PFSK-1 (cell line): ENCODE data around the gene VWA5A.

Source experiments
- POLR2AphosphoS5 ChIP-seq: IDR thresholded peaks from 2 replicates; pipeline ENCODE4 v1.6.1; 2012; ENCODE audit warnings: low read depth, mild to moderate bottlenecking, control low read depth, low read length, moderate library complexity
- SIN3A ChIP-seq: IDR thresholded peaks from 2 replicates; pipeline ENCODE4 v1.6.1; 2012; ENCODE audit warnings: mild to moderate bottlenecking, low read length, moderate library complexity, borderline replicate concordance; ENCODE audit not compliant: insufficient read depth
- TF ChIP-seq, protein P1 (sequence below), 2 experiments: IDR thresholded peaks; 2 replicates each; pipeline versions ENCODE4 v1.6.1 to v1.8.0; 2011 to 2012; ENCODE audit warnings: low read depth in 2 of 2, low read length in 2 of 2, control low read depth in 1 of 2, inconsistent platforms in 1 of 2, mild to moderate bottlenecking in 1 of 2, moderate library complexity in 1 of 2; ENCODE audit not compliant: insufficient read depth in 1 of 2

DNA sequence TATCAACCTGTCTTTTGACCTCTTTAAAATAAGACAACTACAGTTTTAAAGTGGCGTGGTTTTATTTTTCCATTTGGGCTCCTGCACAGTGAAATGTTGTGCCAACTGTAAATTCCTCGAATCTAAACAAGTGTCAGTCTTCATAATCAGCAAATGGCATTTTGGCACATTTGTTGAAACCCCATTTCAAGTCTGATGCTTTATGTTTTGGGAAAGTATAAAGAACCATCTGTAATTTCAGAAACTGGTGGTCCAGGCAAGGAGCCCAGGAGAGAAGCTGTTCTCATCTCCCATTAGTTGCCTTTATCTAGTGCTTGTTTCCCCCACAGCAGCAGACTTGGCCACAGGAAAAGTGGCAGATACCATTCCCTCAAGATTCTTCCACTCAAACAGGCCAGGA, 32.7 kb downstream of the VWA5A start:
- TF ChIP-seq, protein P1, sequence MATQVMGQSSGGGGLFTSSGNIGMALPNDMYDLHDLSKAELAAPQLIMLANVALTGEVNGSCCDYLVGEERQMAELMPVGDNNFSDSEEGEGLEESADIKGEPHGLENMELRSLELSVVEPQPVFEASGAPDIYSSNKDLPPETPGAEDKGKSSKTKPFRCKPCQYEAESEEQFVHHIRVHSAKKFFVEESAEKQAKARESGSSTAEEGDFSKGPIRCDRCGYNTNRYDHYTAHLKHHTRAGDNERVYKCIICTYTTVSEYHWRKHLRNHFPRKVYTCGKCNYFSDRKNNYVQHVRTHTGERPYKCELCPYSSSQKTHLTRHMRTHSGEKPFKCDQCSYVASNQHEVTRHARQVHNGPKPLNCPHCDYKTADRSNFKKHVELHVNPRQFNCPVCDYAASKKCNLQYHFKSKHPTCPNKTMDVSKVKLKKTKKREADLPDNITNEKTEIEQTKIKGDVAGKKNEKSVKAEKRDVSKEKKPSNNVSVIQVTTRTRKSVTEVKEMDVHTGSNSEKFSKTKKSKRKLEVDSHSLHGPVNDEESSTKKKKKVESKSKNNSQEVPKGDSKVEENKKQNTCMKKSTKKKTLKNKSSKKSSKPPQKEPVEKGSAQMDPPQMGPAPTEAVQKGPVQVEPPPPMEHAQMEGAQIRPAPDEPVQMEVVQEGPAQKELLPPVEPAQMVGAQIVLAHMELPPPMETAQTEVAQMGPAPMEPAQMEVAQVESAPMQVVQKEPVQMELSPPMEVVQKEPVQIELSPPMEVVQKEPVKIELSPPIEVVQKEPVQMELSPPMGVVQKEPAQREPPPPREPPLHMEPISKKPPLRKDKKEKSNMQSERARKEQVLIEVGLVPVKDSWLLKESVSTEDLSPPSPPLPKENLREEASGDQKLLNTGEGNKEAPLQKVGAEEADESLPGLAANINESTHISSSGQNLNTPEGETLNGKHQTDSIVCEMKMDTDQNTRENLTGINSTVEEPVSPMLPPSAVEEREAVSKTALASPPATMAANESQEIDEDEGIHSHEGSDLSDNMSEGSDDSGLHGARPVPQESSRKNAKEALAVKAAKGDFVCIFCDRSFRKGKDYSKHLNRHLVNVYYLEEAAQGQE (IDR thresholded peaks at IDR 0.05; ENCODE audit: insufficient read depth in 1 of 2, low read depth in 2 of 2, low read length in 2 of 2): no peak
- TF ChIP-seq POLR2AphosphoS5 (no peak), SIN3A (no peak)
